ENCODE data around the gene CRLF2.

DNA sequence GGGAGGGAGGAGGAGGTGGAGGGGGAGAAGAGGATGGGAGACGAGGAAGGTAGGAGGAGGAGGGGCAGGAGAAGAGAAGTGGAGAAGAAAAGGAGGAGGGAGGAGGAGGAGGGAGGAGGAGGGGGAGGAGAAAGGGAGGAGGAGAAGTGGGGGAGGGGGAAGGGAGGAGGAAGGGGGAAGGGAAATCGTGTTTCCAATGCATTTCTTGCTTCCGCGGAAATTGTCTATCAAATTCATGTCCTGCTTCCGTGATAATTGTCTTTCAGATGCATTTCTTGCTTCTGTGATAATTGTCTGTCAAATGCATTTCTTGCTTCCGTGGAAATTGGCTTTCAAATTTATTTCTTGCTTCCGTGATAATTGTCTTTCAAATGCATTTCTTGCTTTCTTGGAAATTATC lies 43.3 kb downstream of the CRLF2 start:
- TF ChIP-seq, protein P1, sequence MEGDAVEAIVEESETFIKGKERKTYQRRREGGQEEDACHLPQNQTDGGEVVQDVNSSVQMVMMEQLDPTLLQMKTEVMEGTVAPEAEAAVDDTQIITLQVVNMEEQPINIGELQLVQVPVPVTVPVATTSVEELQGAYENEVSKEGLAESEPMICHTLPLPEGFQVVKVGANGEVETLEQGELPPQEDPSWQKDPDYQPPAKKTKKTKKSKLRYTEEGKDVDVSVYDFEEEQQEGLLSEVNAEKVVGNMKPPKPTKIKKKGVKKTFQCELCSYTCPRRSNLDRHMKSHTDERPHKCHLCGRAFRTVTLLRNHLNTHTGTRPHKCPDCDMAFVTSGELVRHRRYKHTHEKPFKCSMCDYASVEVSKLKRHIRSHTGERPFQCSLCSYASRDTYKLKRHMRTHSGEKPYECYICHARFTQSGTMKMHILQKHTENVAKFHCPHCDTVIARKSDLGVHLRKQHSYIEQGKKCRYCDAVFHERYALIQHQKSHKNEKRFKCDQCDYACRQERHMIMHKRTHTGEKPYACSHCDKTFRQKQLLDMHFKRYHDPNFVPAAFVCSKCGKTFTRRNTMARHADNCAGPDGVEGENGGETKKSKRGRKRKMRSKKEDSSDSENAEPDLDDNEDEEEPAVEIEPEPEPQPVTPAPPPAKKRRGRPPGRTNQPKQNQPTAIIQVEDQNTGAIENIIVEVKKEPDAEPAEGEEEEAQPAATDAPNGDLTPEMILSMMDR (IDR thresholded peaks at IDR 0.05): no peak
- no peak for TF ChIP-seq POLR2A (IDR thresholded peaks at IDR 0.05)

Data from esophagus squamous epithelium (tissue), 4 donors.